NCI-H2107 treated with DMSO at 0.1 percent for 48 hours (cell line): ENCODE results near the gene BEST2.

ENCODE experiments used
- DNase-seq: peaks from one replicate; lab custom pipeline; 2025; ENCODE audit not compliant: unreplicated experiment; lab: John Stamatoyannopoulos, UW

Gene BEST2

DNA sequence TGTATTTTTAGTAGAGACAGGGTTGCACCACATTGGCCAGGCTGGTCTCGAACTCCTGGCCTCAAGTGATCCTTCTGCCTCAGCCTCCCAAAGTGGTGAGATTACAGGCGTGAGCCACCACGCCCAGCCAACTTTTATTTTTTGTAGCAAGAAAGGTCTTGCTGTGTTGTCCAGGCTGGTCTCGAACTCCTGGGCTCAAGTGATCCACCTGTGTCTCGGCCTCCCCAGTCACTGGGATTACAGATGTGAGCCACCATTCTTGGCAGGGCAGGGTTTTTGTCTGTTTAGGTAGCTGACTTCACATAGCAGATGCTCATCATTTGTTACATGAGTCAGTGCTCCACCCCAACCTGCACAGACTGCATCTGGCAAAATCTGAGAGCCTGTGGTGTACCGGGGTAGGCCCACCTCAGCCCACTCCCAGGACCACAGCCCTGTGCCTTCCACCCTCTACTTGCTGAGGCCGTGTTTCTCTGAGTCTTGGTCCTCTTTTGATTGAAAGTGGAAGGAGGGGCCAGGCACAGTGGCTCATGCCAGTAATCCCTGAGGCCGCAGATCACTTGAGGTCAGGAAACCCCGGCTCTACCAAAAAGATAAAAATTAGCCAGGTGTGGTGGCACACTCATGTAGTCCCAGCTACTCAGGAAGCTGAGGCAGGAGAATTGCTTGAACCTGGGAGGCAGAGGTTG lies 23.7 kb upstream of the BEST2 start:
- no peak for DNase-seq

DNA sequence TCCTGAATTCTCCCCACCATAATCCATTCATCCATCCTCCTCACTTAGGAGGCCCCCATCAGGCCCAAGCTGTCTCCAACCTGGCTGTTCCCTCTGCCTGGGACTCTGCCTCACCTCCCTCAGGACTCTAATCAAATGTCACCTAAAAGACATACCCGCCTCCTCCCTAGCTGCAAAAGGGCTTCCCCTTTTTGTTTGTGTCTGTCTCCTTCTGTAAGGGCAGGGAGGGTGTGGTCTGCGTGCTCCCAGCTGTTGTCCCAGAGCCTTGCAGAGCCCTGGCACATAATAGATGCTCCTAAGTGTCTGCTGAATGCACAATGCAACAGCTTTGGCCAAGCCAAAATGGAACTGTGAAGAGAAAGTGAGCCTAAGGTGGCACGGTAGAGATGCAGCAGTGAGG lies 21.5 kb upstream of the BEST2 start:
- no peak for DNase-seq

- DNase-seq: no peak
Observed at GRCh38 chr19:12731337-12731736, 20.3 kb upstream of the BEST2 start.

DNA sequence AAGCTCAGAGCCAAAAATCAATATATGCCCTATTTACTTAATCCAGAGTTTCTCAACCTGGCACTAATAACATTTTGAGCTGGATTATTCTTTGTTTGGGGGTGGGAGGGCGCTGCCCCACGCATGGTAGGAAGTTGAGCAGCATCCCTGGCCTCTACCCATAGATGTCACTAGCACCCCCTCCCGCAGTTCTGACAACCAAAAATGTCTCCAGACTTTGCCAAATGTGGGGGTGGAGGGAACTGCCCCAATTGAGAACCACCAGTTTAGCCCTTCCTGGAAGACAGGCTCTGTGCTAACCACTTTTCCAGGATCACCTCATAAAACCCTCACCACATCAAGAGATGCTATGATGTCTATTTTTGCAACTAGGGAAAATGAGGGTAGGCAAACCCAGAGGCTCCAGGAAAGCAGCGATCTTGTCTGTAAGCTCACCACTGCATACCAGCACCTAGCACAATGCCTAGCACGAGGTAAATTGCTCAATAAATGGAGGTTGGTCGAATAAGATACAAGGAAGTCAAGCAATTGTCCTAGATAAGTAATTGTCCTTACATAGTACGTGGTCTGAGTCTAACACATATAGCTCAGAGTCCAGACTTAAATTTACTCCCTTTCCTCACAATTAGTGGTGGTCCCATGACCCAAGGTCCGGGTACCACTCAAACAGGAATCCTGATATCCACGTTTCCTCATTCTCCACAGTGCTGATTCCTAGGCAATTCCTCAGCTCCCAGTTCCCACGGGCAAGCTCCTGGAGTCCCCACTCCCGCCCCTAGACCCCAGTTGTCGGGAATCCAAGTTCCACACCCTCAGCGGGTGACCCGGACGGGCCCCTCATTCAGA lies 18.0 kb upstream of the BEST2 start:
- DNase-seq: peak; percentile 15

- peak; percentile 99 for DNase-seq
Observed at GRCh38 chr19:12736995-12737834, 14.4 kb upstream of the BEST2 start, which contains the start of gene GET3. GET3 (plus strand) TSS chr19:12737497; CDS start chr19:12737506, 9 bp downstream.

GRCh38 chr19:12737835-12738351 lies 13.7 kb upstream of the BEST2 start:
- no peak for DNase-seq

DNA sequence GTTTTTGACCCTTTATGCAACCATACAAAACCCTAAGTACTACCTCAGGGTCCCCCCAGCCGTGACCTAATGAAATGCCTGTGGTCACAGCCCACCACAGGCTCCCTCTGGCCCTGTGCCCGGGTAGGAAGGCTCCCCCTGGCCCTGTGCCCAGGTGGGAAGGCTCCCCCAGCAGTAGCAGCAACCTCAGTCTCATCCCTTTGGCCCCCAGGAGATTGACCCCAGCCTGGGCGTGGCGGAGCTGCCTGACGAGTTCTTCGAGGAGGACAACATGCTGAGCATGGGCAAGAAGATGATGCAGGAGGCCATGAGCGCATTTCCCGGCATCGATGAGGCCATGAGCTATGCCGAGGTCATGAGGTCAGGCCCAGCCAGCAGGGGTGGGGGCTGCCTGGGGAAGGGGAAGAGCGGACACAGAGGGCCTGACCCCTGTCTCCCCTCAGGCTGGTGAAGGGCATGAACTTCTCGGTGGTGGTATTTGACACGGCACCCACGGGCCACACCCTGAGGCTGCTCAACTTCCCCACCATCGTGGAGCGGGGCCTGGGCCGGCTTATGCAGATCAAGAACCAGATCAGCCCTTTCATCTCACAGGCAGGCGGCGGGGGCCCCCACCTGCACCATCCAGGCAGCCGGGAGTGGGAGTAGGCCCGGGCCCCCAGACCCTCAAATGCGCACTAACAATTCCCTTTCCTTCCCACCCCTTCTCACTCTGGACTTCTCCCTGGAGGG lies 6.3 kb upstream of the BEST2 start:
- no peak for DNase-seq

GRCh38 chr19:12748489-12748888 lies 3.1 kb upstream of the BEST2 start:
- no peak for DNase-seq

DNA sequence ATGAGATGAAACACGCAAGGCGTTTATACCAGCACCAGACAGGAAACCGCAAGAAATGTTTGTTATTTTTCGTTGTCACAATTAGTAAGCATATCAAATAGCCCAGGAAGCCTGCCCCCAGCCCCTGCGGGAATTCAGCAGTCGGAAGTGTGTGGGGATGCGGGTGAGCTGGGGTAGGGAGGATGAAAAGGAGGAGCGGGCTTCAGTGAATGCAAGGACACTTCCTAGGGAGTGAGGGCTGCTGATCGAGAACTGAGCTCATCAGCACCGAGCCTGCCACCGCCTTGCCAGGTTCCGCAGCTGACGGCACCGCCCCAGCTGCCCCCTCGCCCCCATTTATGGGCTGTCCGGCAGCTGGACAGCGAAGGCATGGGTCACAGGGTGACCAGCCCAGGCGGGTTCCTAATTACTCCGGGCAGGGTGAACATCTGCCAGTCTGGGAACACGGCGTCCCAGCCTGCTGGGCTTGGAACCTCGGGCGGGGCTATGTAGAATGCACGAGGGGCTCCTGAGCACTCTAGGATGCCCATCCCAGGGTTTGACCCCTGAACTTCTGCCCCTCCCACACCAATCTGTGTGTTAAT lies 1.6 kb upstream of the BEST2 start:
- DNase-seq: peak; percentile 27

GRCh38 chr19:12750851-12751250 lies 740 bp upstream of the BEST2 start:
- no peak for DNase-seq

DNA sequence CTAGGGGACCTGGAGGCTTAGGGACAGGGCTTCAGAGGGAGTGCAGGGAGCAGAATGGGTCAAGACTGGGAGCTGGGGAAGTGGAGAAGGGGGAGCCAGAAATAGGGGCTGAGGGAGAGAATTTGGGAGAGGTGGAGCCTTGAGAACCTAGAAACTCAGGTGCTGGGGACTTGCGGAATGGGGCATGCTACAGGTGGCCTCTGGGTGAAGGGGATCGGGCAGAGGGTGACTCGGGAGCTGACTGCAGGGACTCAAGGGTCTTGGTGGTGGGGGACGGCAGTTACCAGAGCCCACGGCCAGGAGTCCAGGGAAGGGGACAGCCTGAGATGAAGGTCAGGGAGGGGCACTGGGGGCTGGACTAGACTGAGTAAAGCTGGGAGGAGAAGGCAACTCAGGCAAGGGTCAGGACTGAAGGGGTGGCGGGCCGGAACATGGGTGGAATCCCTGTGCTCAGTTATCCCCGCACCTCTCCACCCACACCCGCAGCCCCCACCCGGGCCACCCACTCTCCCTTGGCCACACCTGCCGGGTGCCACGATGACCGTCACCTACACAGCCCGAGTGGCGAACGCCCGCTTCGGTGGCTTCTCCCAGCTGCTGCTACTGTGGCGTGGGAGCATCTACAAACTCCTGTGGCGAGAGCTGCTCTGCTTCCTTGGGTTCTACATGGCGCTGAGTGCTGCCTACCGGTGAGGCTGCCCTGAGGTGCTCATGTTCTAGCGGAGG lies 628 bp downstream of the BEST2 start:
- no peak for DNase-seq

GRCh38 chr19:12754465-12755196 lies 3.0 kb downstream of the BEST2 start:
- no peak for DNase-seq

DNA sequence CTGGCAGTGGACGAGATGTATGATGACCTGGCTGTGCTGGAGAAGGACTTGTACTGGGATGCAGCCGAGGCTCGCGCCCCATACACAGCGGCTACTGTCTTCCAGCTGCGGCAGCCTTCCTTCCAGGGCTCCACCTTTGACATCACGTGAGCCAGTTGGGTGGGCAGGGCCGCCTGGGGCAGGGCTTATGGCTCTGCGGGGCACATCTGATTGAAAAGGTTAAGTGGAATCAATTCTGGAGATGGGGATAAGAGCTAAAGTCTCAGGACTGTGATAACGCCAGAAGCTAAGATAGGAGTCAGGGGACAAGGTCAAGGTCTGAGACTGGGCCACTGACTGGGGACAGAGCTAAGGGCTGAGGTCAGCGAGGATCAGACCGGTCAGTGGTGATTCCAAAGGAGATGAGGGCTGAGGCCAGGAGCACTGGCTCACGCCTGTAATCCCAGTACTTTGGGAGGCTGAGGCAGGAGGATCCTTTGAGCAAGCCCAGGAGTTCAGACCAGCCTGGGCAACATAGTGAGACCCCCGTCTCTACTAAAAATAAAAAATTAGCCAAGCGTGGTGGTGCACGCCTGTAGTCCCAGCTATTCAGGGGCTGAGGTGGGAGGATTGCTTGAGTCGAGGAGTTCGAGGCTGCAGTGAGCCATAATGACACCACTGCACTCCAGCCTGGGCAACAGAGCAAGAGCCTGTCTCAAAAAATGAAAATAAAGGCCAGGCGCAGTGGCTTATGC lies 4.7 kb downstream of the BEST2 start:
- DNase-seq: no peak

GRCh38 chr19:12757544-12758274 lies 6.1 kb downstream of the BEST2 start:
- no peak for DNase-seq

GRCh38 chr19:12759686-12760085 lies 8.1 kb downstream of the BEST2 start:
- DNase-seq: no peak

GRCh38 chr19:12763100-12763499 lies 11.5 kb downstream of the BEST2 start:
- DNase-seq: no peak

DNA sequence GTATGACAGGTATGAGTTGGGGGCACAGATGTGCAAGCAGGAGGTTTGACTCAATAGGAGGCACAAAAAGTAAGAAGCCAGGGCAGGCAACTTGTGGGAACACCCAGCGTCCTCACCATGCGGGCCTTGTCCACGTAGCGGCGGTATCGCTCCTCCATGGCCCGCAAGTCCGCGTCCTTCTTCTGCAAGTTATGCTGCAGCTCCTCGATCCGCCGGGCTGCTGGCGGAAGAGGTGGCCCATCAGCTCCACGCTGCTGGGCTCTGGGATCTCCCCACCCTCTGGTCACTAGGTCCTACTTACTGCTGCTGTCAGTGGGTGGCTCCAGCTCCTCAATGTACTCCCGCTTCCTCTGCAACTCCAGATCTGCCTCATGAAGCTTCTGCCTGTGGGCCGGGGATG lies 13.1 kb downstream of the BEST2 start:
- no peak for DNase-seq
